GM19438 (cell line): ENCODE results near the gene ZNF117.
"Not testable (repeated sequence)": the region's sequence is repeated elsewhere in the genome, so short reads cannot be mapped to it uniquely, and the experiment has no call there.

Source experiments
- ATAC-seq: cut with Tn5 transposase; IDR thresholded peaks from one replicate; pipeline ENCODE4 v1.9.1; 2021; ENCODE audit warnings: low read depth; ENCODE audit not compliant: unreplicated experiment

The ZNF117 gene

DNA sequence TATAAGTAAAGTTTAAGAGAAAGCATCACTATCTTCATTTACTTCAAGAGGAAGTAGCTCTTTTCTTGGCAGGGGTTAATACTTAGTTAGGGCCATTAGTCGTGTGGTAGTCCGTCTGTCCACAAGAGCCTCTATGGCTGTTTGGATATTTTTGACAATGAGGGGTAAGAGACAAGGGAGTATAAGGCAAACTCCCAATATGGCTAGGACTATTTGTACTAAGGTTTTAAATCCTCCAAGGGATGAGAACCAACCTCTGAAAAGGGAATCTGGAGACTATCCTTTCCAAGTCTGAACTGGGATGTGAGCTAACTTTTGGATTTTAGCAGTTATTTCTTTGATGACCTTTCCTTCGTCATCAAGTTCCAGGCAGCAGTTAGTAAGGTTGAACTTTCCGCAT, at the start of gene ZNF117:
Gene ZNF117, minus strand, starts transcription at position 101 of the 400 bp plus-strand sequence.
- ATAC-seq: no peak

DNA sequence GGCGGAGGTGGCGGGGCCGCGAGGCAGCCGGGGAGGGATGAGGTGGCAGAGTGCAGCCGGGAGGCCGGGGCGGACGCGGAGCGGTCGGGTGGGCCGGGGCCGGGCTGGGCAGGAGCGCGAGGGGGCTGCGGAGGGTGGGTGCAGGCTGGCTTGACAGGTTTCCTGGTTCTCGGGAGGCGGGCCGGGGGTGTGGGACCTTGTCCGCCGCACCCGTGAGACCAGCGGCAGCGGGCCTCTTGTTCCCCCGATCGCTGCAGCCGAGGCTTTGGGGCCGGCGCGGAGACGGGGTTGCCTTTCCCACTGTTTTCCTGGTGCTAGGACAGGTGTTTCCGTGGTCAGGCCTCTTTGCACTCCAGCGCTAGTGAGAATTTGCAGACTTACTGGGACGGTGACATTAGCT, 47.9 kb upstream of the ZNF117 start:
- peak; percentile 25 for ATAC-seq

DNA sequence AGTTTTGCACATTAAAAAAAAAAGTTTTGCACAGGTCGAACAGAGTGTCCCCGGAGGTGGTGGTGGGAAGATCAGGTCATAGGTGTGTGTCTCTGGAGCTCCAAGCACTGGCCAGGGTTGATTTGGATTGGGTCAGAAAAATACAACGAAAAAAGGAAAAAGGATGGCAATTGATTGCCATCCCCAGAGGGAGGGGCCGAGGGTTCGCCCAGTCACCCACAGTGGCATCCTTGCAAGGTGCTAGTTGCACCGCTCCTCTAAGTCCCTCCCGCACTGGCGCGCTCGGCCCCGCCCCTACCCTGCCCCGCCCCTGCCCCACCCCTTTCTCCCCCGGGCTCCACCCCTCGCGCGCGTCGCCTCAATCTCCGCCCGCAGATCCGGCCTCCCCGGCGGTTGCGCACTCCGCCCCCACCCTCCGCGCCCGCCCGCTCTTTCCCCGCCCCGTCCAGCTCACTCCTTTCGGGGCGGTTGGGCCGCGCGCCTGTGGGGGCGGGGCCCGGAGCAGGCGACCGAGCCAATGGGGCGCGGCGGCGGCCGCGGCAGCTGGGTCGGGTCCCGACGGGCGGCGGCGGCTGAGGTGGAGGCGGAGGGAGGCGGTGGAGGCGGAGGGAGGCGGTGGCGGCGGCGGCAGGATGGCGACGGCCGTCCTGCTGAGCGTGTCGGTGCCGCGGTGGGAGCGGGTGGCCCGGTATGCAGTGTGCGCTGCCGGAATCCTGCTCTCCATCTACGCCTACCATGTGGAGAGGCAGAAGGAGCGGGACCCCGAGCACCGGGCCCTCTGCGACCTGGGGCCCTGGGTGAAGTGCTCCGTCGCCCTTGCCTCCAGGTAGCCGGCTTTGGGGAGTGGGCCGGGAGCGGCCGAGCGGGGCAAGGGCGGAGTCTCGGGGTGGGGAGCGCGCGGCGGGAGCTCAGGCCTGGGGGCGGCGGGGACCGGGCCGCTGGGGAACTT, 47.2 kb upstream of the ZNF117 start:
- ATAC-seq: peak; percentile 72

DNA sequence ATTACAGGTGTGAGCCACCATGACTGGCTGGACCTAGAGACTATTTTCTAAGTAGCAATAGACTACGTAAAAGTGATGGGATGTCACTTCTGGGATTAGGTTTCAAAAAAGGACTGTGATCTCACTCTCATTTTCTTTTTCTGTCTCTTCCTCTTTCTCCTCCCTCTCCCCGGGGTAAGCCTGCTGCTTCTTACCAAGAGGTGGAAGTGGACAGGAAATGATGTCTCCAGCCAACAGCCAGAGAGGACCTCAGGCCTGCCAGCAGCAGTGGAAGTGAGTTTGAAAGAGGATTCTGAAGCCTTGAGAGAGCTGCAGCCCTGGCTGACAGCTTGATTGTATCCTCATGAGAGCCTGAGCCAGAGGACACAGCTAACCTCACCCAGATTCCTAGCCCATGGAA, 45.7 kb upstream of the ZNF117 start:
- not testable (repeated sequence) for ATAC-seq

DNA sequence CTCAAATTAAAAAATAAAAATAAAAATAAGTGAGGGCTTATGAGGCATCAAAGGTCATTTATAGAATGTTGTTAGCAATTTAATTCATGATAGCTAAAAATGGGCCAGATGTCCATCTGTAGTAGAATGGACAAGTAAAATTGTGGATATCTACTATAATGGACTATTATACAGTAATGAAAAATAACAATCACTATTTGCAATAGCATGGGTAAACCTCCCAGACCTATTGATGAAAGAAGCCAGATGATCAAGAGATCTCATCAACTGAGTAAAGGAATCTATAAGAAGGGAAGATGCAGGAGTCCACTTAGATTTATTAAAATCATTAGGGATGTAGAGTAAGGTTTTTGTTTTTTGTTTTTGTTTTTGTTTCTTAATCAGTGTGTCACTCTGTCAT, 44.6 kb upstream of the ZNF117 start:
- ATAC-seq: not testable (repeated sequence)

DNA sequence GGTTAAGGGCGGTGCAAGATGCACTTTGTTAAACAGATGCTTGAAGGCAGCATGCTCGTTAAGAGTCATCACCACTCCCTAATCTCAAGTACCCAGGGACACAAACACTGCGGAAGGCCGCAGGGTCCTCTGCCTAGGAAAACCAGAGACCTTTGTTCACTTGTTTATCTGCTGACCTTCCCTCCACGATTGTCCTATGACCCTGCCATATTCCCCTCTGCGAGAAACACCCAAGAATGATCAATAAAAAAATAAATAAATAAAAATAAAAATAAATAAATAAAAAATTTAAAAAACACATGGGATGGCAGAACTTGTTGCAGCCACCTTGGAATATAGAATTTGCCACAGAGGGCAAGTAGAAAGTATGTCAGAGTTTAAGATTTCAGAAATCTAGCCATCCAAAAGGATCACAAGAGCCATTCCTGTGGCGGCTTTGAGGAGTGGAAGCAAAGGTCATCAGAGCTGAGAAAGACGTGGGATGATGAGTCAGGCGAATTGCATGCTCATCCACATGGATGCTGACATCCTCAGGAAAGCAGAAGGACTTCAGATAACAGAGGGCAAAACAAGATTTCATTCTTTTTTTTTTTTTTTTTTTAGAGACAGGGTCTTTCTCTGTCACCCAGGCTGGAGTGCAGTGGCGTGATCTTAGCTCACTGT, 43.4 kb upstream of the ZNF117 start:
- not testable (repeated sequence) for ATAC-seq

DNA sequence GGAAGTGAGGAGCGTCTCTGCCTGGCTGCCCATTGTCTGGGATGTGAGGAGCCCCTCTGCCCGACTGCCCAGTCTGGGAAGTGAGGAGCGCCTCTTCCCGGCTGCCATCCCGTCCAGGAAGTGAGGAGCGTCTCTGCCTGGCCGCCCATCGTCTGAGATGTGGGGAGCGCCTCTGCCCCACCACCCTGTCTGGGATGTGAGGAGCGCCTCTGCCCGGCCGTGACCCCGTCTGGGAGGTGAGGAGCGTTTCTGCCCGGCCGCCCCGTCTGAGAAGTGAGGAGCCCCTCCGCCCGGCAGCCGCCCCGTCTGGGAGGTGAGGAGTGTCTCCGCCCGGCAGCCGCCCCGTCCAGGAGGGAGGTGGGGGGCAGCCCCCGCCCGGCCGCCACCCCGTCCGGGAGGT, 42.6 kb upstream of the ZNF117 start:
- not testable (repeated sequence) for ATAC-seq

DNA sequence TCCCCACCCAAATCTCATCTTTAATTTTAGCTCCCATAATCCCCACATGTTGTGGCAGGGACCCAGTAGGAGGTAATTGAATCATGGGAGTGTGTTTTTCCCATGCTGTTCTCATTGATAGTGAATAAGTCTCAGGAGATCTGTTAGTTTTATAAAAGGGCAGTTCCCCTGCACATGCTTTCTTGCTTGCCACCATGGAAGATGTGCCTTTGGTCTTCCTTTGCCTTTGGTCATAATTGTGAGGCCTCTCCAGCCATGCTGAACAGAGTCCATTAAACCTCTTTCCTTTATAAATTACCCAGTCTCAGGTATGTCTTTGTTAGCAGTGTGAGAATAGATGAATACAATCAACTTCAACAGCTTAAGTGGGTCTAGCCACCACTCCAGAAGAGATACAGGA, 34.2 kb upstream of the ZNF117 start:
- not testable (repeated sequence) for ATAC-seq

DNA sequence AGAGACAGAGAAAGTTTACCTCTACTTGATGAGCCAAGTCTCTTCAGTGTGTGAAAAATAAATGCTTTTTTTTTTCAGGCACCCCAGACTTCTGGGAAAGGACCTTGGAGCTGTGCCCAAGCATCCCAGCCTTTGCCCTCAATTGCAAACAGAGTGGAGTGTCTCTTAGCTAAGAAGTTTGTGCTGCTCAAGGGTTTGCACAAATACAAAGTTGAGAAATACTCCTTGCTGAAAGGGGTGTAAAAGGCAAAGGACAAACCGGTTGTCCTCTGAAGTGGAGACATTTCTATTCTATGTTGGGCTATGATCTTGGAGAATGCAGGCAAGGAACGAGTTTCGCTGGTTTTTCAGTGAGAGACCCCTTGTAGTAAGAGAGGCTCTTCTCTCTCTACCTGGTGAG, 30.1 kb upstream of the ZNF117 start:
- not testable (repeated sequence) for ATAC-seq

DNA sequence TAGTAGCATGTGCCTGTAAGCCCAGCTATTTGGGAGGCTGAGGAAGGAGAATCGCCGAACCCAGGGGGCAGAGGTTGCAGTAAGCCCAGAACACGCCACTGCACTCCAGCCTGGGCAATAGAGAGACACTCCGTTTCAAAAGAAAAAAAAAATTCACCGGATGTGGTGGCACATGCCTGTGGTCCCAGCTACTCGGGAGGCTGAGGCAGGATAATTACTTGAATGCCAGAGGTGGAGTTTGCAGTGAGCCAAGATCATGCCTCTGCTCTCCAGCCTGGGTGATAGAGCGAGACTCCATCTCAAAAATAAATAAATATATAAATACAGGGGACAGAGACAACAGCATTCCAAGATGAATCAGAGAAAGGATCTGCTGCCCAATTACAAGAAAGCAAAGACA, 19.0 kb upstream of the ZNF117 start:
- not testable (repeated sequence) for ATAC-seq

DNA sequence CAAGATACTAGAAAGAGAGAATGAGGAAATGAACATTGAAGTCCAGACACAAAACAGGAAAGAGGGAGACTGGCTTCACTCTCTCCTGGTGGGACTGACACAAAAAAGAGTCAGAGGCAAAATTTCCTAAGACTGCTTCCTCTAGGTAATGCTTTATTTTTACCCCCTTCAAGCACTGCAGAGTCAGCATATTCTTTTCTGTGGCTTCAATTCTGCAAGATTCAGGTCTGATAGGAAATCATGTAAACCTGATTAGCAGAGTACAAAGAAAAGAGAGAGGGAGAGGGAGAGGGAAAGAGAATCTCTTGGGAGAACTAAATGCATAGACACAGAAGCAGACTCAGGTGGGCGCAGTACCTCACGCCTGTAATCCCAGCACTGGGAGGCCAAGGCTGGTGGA, 18.6 kb upstream of the ZNF117 start:
- ATAC-seq: not testable (repeated sequence)

DNA sequence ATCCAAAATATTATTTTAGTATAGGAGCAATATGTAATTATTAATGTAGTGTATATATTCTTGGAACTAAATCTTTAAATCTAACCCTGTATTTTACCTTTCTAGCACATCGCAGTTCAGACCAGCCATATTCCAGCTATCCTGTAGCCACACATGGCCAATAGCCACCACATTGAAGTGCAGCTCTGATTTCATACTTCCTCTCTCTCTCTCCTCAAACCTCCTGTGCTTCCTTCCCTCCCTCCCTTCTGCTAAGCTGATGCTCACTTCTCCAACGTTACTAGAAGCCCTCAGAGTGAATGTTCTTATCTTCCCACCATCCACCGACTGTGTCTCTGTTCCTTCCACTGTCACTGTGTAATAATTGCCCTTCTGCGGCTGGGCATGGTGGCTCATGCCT, 16.2 kb upstream of the ZNF117 start:
- ATAC-seq: not testable (repeated sequence)

DNA sequence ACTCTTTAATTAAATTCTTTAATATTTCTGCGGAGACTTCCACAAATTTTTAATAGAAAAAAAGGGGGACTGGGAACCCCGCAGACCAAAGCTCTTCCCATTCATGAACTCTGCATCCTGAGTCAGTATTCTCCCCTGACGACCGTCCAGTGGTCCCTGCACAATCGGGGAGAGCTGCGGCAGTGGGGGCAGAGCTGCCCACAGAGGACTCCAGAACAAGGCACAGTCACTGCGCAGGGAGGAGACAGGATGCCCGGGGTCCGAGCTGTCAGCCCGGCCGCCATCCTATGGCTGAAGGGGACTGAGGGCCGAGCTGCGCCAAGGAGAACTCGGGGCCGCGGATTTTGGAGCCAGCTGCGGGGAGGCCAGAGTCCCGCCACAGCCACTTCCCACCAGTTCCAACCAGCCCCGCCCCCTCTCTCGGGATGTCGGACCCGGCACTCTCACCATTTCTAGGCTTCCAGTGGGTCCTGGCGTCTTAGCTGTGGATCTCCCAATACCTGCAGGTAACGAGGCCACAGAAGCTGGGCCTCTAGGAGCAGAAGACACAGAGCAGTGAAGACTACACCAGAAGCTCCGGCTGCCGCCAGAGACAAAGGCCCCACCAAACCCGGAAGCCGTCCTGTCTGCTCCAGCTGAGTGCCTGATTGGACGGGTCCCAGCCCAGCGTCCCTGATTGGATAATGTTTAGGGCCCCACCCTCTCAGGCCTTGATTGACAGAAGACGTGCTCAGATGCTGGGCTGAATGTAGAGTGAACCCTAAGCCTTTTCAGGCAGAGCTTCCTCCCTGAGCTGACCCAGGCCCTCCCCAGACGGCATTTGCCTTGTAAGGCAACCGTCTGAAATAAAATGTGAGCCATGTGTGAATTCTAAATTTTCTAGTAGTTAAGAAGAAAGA, 15.5 kb upstream of the ZNF117 start, which contains the start of gene ERV3-1:
Gene ERV3-1, minus strand, starts transcription at position 594 of the 899 bp plus-strand sequence. CDS start 13,661 bp downstream, outside the sequence.
- ATAC-seq: peak; percentile 100

DNA sequence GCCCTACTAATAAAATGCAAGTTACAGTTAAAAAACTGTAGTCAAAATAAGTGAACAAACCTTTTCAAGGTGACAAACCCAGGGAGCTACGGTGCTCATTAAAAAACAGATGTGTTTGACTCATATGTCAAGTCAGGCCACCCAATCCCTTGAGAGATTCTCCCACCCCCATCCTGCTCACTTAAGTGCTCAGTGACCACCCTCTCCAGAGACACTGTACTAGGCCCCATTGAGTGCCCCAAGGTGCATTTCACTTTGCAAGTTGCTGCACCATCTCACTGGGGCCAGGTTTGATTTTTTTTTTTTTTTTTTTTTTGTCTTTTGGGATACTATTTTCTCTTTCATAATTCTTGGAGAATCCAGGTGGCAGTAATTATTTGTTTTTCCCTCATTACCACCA, 13.7 kb upstream of the ZNF117 start:
- ATAC-seq: no peak

DNA sequence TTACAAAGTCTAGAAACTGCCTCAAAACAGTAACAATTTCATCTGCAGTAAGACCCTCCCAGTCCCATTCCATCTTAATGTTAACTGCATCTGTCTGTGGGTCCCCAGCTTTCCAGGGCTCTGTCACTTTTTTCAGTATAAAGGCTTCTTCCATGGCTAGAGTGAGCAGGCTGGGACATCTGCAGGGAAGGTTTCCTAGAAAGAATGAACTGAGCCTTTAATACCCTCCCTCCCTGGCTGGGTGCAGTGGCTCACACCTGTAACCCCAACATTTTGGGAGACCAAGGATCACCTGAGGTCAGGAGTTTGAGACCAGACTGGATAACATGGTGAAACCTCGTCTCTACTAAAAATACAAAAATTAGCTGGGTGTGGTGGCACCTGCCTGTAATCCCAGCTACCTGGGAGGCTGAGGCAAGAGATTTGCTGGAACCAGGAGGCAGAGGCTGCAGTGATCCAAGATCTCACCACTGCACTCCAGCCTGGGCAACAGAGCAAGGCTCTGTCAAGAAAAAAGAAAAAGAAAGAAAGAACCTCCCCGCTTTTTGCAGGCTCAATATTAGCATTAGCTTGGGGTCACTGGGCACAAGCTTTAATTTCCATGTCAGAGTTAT, 12.2 kb upstream of the ZNF117 start:
- no peak for ATAC-seq

DNA sequence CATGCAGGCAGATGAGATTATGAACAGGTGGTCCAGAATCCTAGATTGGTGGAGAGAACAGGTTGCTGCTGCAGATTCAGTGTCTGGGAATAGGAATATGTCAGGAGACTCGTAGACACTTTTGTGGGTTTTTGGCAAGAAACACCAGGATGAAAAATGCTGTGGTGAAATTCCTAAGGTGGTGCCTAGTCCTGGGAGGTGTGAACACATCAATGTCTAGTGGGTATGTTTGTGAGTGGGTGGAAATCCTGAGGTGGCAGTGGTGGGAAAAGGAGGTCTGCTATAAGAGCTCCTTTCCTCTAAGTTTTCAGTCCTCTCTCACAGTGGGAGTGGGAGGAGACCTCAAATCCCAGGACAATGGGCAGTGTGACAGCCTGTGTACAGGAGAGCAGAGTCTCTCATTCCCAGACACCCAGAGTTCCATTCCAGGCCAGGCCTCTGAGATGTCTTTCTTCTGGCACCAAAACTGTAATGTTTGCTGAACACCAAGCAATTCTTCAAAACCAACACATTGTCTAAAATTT, 10.5 kb upstream of the ZNF117 start:
- no peak for ATAC-seq

DNA sequence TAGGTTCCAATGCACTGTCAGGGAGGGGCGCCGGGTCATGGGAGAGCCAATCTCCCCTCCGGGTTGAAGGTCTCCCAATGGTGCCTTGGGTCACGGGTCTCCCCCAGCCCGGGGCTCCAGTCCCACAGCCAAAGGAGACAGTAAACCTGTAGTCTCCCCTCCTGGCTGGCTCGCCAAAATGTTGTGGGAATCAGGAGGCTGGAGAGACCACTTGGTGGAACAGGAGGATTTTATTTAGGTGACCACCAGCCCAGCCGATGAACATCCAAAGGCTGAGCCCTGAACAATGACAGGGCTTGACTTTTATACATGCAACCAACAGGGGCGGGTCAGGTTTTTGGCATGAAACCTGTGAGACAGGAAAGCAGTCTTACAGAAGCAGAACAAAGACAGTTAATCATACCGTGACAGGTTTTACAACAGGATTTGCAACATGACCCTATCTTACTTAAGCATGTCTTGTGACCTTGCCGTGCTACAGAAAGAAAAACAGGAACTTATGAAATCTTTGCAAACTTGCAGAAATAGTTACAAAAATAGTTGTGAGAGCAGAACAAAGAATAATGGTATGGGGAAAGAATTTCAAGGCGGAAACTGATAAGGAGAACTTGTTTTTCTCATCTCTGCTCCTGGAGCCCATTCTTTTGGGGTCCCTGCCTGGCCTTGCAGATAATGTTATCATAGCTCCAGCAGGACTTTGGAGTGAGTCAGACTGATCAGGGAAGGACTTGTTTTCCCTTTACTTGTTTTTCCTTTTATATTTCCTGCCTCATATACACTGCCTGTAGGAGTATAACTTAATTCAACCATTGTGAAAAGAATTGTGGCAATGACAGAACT, 8.5 kb upstream of the ZNF117 start:
- ATAC-seq: no peak

DNA sequence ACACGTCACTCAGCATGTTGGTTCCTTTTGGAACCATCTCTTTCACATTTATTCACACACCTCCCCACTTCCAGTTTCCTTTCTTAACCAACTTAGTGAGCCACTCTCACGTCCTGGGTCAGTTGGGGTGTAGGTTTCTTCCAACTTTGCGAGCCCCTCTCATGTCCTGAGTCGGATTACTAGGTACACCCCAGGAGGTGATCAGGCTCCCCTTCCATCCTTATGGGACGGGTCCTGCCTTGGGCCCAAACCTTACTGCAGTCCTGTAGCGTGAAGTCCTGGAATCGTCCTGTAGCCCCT, 8.0 kb upstream of the ZNF117 start:
- ATAC-seq: no peak

DNA sequence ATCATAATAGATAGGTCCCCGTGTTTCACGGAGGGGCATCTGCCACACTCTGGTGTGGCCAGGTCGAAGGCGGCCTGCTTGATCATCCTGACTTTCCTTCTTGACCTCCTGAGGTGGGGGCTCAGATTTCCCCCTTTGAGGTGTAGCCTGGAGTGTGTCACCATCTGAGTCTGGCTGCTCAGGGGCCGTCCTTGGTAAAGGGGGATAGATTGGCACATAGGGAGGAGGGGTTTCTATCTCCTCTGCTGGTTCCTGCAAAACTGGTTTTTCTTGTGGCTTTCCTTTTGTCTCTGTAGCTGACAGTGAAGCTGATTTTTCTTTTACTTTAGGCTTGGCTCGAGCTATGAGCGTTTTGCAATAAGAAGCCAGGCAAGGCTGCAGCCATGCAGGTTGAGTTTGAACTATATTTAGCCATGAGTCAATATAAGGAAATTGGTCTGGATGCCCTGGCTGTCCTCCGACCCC, 7.1 kb upstream of the ZNF117 start:
- no peak for ATAC-seq
